NCI-H526 treated with DMSO at 0.1 percent for 48 hours (cell line): Measurements from ENCODE around the gene DAB2IP.
"Not testable (repeated sequence)": the region's sequence is repeated elsewhere in the genome, so short reads cannot be mapped to it uniquely, and the experiment has no call there.

Experiments used
- DNase-seq: peaks from one replicate; lab custom pipeline; 2025; lab: John Stamatoyannopoulos, UW

The DAB2IP gene

DNA sequence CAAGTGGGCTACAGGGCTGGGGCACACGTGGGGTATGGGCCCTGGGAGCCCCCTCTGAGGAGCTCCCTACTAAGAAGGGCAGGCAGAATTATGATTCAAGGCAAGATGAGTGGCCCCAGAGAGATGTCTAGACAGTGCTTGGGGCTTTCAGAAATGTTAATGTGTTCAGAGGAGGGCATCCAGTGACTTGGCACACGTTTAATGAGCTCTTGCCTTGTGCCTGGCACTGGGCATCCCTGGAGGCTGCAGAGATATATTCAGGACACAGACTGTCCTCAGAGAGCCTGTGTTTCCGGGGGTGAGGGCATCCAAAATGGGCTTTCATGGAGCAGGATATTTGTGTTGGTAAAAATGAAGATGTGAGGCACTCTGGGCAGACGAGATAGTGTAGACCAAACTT, 25.4 kb upstream of the DAB2IP start:
- DNase-seq: no peak

DNA sequence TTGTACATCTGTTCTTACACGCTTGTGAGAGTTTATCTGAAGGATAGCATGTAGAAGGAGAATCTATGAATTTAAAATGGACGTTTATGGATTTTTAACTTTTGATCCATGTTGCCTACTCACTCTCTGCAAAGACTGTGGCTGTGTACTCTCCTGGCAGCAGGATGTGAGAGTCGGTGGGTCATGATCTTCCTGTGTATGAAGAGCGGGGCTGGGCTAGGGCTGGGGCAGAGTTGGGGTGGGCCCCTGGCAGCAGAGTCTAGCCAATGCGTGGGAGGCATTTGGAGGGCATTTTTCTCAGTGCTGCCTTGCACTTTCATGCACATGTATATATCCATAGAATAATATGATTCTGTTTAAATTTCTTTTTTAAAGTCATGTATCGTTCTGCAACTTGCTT, 24.0 kb upstream of the DAB2IP start:
- no peak for DNase-seq

DNA sequence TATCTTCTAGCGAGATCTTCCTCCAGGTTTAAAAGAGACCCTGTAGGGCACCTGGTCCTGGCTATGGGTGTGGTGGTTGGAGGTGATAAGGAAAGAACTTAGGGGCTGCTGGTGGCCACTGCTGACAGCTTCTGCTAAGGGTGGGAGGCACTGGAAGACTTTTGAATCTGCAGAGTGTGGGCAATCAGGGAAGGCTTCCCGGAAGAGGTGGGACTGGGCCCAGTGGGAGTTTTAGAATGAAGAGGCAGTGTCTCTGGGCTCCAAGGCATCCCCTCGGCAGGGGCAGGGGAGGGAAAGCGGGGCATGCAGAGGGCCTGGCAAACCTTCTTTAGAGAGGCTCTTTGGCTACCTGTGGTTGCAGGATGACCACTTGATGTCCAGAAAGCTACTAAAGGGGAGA, 23.0 kb upstream of the DAB2IP start:
- DNase-seq: no peak

DNA sequence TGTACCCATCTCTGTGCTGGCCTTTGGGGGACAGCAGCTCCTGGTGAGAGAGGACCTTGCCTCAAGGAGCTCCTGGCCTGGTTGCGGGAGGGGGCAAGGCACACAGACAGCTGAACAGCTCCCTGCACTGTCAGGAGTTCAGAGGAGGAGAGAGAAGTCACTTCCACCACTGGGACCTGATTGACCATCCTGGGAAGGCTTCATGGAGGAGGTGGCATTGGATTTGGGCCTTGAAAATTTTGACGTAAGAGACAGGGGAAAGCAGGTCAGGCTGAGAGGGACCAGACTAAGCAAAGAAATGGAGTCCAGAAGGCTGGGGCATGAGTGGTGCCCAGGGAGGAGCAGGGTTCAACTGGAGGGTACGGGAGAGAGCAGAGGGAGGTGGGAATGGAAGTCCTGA, 20.3 kb upstream of the DAB2IP start:
- no peak for DNase-seq

DNA sequence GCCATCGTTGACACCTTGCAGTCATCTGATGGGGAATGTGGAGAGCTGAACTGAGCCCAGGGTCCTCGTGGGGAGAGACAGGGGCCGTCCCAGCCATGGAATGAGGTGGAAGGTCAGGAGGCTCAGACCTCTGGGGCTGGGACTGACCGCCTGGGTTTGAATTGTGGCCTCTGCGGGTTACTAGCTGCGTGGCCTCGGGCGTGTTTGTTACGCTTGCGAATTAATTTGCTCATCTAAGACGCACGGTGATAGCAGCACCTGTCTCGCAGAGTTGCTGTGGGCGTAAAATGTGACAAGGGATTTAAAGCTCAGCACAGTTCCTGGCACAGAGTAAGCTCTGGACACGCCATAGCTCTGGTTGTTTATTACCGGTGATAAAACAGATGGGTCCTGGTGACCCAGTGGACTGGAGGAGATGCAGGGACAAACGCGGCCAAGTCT, 19.4 kb upstream of the DAB2IP start:
- DNase-seq: no peak

GRCh38 chr9:121633119-121633714, 18.2 kb upstream of the DAB2IP start:
- no peak for DNase-seq

GRCh38 chr9:121633736-121634135, 17.7 kb upstream of the DAB2IP start:
- no peak for DNase-seq

DNA sequence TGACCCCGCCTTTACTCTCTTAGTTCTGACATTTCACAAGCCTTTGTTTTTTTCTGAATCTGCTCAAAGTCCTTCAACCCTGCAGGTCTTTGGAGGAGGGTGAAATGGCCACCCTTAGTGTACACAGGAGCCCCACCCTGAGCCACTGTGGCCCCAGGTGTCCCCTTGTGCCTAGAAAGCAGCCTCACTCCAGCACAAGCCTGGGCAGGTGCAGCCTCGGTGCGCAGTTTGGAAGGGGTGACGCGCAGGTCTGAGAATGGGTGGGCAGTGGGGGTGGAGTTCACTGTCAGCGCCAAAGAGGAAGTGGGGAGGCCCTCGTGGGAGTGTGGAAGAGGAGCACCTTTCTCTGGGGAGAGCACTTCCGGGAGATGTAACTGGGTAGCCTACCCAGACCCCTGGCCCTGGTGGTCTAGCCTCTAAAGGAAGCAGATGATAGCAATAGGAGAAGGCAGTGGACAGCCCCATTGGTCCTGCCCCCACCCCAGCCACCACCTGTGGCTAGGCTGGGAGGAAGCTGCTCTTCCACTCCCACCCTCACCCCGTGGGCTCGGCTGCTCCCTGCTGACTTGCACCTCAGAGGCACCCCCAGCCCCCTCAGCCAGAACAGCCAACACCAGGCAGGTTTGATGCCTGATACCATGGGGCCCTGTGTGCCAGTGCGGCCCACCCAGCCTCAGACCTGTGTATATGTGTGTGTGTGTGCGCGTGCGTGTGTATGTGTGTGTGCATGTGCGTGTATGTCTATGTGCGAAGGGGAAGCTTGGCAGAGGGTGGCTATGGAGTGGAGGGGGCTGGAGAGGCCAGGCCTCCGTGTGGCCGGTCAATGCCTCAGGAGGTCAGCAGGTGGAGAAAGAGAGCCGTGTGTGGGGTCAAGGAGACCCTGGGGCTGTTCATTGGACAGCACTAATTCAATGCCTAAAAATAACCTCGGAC, 16.8 kb upstream of the DAB2IP start:
- no peak for DNase-seq

- no peak for DNase-seq
These were observed 16.0 kb upstream of the DAB2IP start for GRCh38 chr9:121635300-121635876.

DNA sequence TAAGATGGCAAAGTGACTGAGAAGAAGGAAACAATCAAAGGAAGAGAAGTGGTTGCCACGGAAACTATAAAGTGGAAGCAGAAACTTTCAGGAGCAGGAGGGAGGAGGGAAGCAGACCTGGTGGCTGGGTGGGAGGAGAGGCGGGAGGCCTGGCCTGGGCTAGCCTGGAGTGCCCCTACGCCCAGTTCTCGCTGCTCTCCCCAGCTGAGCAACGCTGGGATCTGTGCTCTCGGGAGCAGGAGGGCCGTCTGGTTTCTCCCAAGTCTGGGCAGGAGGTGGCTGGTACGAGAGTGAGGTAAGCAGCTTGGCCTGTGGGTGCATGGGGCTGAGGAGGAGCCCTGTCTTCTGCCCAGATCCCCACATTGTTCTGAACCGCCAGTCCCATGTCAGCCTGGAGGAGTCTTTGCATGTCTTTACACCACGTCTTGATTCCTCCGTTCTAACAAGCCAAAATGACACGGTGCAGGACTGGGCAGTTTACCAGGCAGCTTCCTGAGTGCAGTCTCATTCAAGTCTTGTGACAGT, 15.0 kb upstream of the DAB2IP start:
- DNase-seq: no peak

GRCh38 chr9:121636978-121637712, 14.3 kb upstream of the DAB2IP start:
- no peak for DNase-seq

- DNase-seq: no peak
These were observed 13.7 kb upstream of the DAB2IP start for GRCh38 chr9:121637713-121638220.

DNA sequence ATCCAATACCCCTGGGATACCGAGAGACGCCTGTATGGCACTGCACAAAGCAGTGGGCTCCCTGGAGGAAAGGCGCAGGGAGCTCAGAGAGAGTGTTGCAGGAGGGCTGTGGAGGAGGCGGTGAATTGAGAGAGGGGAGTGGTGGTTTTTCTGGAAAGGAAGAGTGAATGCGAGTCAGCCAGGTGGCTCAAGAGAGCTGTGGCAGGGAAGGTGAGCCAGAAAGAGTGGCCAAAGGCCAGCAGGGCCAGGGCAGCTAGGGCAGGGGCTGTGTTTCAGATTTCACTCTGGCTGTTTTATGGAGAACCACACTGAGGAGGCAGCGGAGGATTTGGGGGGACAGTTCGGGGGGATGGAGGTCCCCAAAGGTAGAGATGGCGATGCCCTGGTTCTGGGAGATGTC, 13.0 kb upstream of the DAB2IP start:
- DNase-seq: no peak

DNA sequence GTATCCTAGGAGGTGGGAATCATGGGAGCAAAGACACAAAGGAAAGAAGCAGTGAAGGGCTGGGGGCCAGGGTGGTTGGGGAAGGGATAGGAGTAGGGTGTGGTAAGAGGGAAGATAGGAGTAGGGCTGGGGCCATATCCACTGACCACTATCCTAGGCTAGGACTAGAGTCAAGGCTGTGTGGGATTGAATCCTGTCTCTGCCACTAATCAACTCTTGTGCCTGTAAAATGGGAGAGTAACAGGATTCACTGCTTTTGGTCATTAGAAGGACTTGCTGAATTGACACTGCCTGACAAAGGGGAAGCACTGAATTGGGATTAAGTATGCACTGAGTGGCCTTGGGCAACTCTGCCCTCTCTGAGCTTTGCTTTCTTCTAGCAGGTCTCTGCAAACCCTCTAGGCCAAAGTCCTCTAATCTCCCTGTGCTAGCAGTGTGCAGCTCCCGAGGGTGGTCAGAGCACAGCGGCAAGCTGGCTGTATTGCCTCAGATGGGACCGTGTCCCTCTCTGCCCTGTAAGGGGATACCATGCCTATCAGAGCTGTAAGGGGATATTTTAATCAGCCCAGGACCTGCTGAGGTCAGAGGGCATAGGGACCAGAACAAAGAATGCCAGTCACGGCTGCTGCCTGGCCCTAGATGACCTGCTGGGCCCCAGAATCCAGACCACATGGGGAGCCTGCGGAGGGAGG, 12.4 kb upstream of the DAB2IP start:
- no peak for DNase-seq

- no peak for DNase-seq
These were observed 11.8 kb upstream of the DAB2IP start for GRCh38 chr9:121639619-121640018.

GRCh38 chr9:121640076-121640475, 11.4 kb upstream of the DAB2IP start:
- DNase-seq: peak; percentile 9

- no peak for DNase-seq
These were observed 10.8 kb upstream of the DAB2IP start for GRCh38 chr9:121640491-121641223.

DNA sequence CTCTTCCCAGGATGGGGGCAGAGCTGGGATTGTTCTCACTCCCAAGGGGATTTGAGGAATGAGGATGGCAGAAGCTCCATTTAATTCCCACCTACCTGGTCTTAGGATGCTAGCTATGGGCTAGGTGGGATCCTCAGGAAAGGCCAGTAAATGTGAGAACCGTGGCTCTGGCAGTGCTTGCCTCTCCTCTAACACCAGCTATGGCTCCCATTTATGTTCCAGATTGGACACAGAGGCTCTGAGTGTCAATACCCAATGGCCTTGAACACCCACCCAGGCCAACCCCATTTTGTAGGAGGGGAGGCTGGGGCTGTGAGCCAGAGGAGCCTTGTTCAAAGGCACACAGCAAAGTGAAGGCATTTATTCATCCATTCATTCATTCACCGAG, 10.2 kb upstream of the DAB2IP start:
- no peak for DNase-seq

DNA sequence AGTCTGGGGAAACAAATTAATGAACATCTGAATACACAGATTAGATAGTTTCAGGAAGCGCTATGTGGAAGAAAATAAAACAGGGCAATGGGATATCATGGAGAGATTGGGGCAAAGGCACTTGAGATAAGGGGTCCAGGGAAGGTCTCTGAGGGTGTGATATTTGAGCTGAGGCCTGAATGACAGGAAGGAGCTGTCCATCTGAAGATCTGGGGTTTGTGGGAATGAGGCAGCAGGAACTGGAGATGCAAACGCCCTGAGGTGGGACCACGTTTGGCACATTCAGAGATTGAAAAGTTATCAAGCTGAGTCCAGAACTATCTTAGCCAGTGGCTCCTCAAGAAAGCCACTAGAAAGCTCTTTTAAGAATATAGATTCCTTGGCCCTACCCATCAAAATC, 8.7 kb upstream of the DAB2IP start:
- no peak for DNase-seq

DNA sequence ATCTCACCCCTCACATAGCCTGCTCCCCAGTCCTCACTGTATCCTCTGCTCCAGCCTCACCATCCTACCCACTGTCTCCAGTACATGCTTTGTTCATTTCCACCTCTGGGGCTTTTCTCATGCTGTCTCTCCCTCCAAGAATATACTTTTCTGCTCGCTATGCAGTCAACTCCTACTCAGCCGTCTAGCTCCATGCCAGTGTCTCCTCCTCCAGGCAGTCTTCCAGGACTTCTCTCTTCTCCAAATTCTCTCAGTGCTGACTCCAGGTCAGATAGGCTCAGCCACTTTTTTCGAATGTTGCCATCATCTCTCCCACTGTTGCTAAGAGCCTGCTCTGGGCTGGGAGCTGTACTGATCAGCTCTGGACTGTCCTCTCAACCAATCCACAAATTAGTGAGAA, 8.0 kb upstream of the DAB2IP start:
- no peak for DNase-seq

DNA sequence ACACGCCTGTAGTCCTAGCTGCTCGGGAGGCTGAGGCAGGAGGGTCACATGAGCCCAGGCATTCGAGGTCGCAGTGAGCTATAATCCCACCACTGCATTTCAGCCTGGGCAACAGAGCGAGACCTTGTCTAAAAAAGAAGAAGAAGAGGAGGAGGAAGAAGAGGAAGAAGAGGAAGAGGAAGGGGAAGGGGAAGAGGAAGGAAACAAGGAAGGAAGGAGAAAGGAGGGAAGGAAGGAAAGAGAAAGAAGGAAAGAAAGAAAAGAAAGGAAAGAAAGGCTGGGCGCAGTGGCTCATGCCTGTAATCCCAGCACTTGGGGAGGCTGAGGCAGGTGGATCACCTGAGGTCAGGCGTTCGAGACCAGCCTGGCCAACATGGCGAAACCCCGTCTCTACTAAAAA, 7.4 kb upstream of the DAB2IP start:
- not testable (repeated sequence) for DNase-seq
